Cardiac septum (tissue), 1 donor: ENCODE results near the gene FAM200C. TPM values are rescaled to one million over a fixed set of nuclear protein-coding genes. Genes with fewer than 3 reads are reported as not detected.

Source experiments
- DNase-seq: peaks from one replicate; pipeline ENCODE4 v3.0.0-alpha.2; 2020; ENCODE audit warnings: low spot score
- intact Hi-C: fragments of 100-400 bp; cut with DNase I; formaldehyde crosslinking; loops from one replicate; pipeline ENCODE4 v1.14.0; 2022
- total RNA-seq: library from RNA; stranded (reverse); fragmentation: NEBNext Ultra II Directional; extraction: Animal tissue kit (Norgen Biotek cat#: 25700); gene quantifications from one replicate; pipeline ENCODE4 v1.2.1, GENCODE V29; 2021
- donor health status: DM: no; HTN: no; CAD: no.

The FAM200C gene
- total RNA-seq, 1 donor from 2014 or later = 3.3 TPM

- DNase-seq = peak; percentile 97
- intact Hi-C loops = no loop called here
Observed at GRCh38 chr5:160421625-160422258, 21.9 kb upstream of the FAM200C start, which contains the start of gene PTTG1. Gene PTTG1, plus strand, starts transcription at chr5:160421855. Its CDS starts 458 bp downstream, at chr5:160422313.

- DNase-seq = no peak
- intact Hi-C loops = no loop called here
Observed at GRCh38 chr5:160420331-160420610, 20.4 kb upstream of the FAM200C start.

GRCh38 chr5:160419458-160420330 lies 19.8 kb upstream of the FAM200C start:
- DNase-seq = no peak
- intact Hi-C loops = no loop called here

- peak; percentile 96 for DNase-seq
- intact Hi-C loops = no loop called here
Observed at GRCh38 chr5:160418561-160419457, 19.0 kb upstream of the FAM200C start, which contains the start of gene SLU7. Gene SLU7, minus strand, starts transcription at chr5:160419081. Its CDS starts 3,787 bp downstream, at chr5:160415294.

- no peak for DNase-seq
- intact Hi-C loops = loop anchor here (5.0 kb wide), 1 partner anchor 377 kb away; no protein-coding TSS in a partner anchor
Observed at GRCh38 chr5:160398806-160399205, 1.0 kb downstream of the FAM200C start.

- intact Hi-C loops = loop anchor here (5.0 kb wide), 1 partner anchor 375 kb away; no protein-coding TSS in a partner anchor
- no peak for DNase-seq
Observed at GRCh38 chr5:160397492-160397891, 2.4 kb downstream of the FAM200C start.

GRCh38 chr5:160395111-160395510 lies 4.7 kb downstream of the FAM200C start:
- DNase-seq = no peak
- intact Hi-C loops = loop anchor here (5.0 kb wide), 1 partner anchor 373 kb away; no protein-coding TSS in a partner anchor

GRCh38 chr5:160390787-160391696 lies 8.8 kb downstream of the FAM200C start:
- DNase-seq = no peak
- intact Hi-C loops = no loop called here

GRCh38 chr5:160387445-160387844 lies 12.4 kb downstream of the FAM200C start:
- intact Hi-C loops = no loop called here
- no peak for DNase-seq

- intact Hi-C loops = no loop called here
- no peak for DNase-seq
Observed at GRCh38 chr5:160385496-160385895, 14.4 kb downstream of the FAM200C start.

- intact Hi-C loops = no loop called here
- DNase-seq = no peak
Observed at GRCh38 chr5:160384681-160385080, 15.2 kb downstream of the FAM200C start.

GRCh38 chr5:160382346-160382745 lies 17.5 kb downstream of the FAM200C start:
- intact Hi-C loops = no loop called here
- no peak for DNase-seq

GRCh38 chr5:160380041-160380440 lies 19.8 kb downstream of the FAM200C start:
- intact Hi-C loops = no loop called here
- no peak for DNase-seq

- DNase-seq = no peak
- intact Hi-C loops = no loop called here
Observed at GRCh38 chr5:160379511-160379910, 20.3 kb downstream of the FAM200C start.

GRCh38 chr5:160378330-160378729 lies 21.5 kb downstream of the FAM200C start:
- intact Hi-C loops = no loop called here
- DNase-seq = no peak

GRCh38 chr5:160377651-160378050 lies 22.2 kb downstream of the FAM200C start:
- intact Hi-C loops = no loop called here
- no peak for DNase-seq

GRCh38 chr5:160376416-160376815 lies 23.4 kb downstream of the FAM200C start:
- no peak for DNase-seq
- intact Hi-C loops = no loop called here

GRCh38 chr5:160375701-160376100 lies 24.2 kb downstream of the FAM200C start:
- intact Hi-C loops = no loop called here

GRCh38 chr5:160375166-160375565 lies 24.7 kb downstream of the FAM200C start:
- DNase-seq = no peak
- intact Hi-C loops = no loop called here

More at GRCh38 chr5:160375701-160376100, 24.2 kb downstream of the FAM200C start:
- no peak for DNase-seq
